ENCODE measurements around the gene CCDC27.

CCDC27 gene

DNA sequence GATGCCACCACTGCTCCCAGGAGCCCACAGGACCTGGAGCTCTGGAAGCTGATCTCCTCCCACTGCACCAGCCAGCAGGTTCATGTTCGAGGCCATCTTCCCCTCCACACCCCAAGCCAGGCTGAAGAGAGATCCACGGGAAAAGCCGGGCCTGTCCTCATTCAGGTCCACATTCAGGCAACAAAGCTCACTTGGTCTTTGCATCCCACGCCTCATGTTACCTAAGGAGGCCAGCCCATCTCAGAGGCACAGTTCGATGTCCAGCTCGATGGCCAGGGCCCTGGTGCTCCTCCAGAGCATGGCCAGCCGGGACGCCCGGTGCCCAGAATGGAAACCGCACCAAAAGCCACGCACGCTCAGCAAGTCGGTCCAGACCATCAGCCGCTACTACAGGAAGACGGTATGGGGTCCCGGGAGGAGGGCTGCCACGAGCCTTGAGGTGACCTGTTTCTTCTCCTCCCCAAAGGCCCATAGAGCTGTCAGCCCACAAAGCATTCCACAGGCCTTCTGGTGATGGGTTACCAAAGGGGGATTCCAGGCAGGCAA, at the start of gene CCDC27:
TSS of gene CCDC27 (plus strand) at position 51 of the 546 bp plus-strand sequence. CDS start at position 83, 32 bp downstream.
- no peak for DNase-seq

GRCh38 chr1:3702528-3702927, 49.7 kb upstream of the CCDC27 start:
- no peak for DNase-seq

DNA sequence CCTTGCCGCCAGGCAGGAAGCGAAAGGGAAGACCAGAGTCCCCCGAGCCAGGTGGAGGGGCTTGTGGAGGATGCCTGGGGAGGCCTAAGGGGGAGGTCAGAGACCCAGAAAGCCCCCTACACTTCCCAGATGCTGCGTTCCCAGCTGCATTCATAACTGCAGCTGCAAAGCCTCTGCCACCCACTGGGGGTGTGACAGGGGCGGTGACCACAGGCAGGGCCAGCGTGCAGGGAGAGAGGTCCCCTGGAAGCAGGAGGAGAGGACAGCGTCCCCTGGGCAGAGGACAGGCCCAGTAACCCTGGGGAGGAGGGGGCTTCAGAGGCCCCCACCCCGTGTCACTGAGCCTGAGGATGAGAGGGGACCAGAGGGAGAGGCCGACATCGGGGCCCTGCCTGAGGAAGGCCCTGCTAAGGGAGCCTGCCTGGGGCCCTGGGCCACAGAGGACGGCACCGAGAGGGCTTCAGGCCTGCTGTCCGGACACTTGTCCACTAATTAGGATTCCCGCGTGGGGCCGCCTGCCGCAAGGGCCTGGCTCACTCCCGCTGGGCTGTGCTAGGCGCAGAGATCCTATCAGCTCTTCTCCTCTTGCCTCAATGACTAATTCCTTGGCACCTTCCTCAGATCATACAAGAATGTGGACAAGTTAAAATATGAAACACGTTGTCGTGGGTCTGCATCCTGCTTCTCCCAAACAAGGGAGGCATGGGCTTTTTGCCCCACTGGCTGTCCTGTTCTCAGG, 49.1 kb upstream of the CCDC27 start:
- no peak for DNase-seq

GRCh38 chr1:3703786-3704371, 48.4 kb upstream of the CCDC27 start:
- no peak for DNase-seq

DNA sequence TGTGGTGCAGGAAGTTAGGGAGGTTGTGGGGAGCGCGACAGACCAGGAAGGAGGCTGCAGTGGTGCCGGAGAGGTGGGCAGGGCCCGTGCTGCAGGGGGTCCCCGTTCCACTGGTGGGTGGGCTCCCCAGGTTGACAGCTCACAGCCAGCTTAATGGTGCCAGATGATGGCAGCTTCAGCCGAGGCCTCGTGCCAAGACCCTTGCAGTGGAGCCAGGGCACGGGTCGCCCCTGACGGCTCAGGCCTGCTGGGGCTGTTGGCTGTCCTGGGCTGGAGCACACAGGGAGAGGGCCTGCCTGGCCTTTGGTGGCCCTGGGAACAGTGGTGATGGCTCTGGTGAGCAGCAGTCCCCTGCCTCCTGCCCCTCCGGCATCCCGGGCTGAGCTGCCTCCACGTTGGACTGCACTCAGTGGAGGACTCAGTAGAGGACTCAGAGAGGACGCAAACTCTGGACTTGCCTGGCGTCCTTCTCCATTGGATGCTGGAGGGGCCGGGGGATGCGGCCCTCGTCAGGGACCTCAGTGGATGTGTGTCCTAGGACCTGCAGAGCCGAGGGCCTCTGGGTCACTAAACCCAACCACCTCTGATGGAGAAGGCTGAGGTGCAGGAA, 46.8 kb upstream of the CCDC27 start:
- DNase-seq = no peak

DNA sequence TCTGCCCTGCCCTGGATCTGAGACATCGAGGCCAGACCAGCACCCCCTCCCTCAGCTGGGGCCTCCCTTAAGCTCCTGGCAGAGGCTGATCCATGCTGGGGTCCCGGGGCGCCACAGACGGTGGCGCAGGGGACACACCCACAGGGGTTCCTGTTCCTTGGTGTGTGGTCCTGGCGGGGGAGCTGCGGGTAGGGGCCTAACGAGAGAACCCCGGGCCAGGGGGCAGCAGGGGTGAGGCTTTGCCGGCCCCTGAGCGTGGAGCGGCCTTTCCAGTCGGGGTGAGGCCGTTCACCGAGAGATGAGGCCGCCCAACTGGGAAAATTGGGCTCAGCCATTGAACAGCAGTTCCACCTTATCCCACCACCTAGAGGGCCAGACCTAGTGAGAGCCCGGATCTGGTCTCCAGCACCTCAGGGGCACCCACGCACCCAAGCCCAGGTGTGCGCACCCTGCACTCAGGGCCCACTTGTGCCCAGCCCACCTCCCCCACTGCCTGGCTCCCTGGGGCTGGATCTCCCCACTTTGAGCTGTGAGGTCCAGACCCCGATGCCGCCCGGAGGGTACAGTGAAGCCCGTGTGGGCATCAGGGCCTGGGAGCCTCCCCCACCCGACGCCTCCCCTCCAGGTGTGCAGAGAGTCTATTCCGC, 45.5 kb upstream of the CCDC27 start:
- DNase-seq = no peak

- DNase-seq = no peak
Measured at GRCh38 chr1:3707298-3707938, 44.8 kb upstream of the CCDC27 start.

DNA sequence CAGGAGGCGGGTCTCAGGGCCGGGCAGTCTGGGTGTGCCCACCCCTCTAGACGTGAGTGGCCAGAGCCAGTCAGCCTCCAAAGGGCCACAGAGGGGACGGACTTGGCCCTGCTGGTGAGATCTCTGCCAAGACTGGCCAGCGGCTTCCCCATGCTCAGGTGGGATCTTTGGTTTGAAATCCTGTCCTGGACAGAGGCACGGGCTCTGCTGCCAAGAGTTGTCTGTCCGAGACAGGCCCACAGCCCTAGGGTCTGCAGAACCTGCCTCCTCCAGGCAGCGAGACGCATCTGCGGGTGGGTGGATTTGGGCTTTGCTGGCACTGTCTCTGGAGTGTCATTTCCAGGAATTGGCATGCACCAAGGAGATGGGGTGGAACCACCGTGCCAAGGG, 44.3 kb upstream of the CCDC27 start:
- DNase-seq = no peak

DNA sequence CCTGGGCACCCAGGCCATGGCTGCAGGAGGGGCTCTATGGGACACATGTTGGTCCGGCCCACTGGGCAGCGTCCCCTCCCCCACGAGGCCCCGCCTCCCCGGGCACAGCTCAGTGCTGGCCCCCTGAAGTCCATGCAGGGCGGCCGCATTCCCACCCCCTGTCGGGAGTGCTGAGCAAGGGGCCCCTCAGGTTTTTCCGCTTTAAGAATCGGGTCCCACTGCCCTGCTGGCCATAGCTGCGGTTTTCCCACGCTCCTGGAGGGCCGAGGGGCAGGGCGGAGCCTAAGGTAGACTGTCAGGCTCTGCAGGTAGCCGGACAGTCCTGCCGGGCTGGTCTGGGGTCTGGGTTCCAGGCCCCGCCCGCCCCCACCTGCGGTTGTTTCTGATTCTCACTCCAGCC, 43.5 kb upstream of the CCDC27 start:
- DNase-seq = no peak

DNA sequence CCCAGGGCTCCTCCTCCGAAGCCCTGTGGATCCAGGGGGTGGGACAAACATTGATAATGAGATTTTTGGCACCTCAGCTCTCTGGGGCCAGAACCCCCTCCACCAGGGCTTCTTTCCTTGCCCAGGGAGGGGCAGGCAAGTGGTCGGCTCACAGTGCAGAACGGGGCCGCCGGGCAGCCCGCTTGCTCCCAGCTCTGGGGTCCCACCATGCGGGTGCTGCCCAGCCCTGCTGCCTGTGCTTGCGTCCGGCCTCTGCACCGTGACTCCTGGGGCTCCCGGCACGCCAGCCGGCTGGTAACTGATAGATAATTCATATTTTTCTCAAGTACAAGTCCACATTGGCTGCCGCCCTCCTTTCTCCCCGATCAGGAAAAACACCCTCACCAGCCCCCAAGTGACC, 42.0 kb upstream of the CCDC27 start:
- no peak for DNase-seq

- no peak for DNase-seq
Measured at GRCh38 chr1:3711381-3711779, 40.9 kb upstream of the CCDC27 start.

- DNase-seq = no peak
Measured at GRCh38 chr1:3711780-3712451, 40.3 kb upstream of the CCDC27 start.

DNA sequence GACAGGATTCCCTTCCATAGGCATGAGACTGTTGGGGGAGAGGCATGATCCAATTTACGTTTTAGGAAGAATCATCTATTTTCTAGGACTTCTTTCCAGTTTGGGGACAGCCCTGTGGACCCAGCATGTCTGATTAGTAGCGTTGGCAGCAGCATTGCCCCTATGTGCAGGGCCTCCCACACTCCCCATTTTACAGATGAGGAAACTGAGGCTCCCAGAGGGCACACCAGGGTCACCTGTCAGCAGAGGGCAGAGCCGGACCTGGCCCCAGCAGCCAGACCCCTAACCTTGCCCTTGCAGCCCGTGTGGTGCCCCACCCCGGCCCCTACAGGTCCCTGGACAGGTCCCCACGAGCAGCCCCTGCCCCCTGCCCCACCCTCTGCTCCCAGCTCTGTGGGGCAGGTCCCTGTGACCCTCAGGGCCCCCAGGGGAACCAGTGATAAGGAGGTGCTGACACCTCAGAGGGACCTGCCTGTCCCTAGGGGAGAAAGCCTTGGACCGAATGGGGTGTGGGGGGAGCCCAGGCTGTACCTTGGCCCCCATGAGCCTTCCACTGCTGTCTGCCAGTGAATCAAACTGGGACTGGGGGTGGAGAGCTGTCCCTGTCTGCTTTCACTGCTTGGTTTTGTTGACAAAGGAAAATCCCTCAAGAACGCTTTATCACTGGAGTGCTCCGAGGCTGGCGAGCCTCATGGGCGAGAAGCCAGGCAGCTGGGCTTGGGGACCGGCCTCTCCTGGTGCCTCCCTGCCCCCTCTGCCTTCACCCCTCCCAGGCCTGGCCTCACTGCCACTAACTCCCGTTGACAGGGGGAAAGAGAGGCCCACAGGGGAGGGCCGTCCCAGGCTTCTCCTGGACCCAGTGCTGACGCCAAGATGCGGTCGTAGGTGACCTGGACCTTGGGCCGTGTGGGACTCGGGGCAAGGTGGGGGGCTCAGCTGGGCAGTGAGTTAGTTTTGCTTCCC, 39.4 kb upstream of the CCDC27 start:
- DNase-seq = no peak

GRCh38 chr1:3713840-3714239, 38.4 kb upstream of the CCDC27 start:
- no peak for DNase-seq

DNA sequence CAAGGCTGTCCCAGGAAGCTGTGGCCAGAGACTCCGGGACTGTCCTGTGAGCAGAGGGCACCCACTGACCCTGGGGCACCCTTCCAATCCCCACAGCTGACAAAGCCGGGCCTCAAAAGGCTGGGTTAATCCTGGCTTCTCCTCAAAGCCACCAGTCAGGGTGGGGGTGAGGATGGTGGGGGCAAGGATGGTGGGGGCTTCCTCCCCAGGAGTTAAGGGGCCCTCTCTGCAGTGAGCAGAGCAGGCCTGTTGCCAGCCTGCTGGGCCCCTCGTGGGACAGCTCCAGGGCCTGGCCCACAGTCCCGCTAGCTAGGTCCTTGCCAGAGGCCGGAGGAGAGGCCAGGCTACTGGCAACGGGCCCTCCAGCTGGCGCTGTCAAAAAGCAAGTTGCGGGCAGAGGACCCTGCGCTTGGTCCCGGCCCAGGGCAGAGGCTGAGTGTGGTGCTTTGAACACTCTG, 37.9 kb upstream of the CCDC27 start:
- DNase-seq = no peak

- DNase-seq = no peak
Measured at GRCh38 chr1:3714814-3715213, 37.4 kb upstream of the CCDC27 start.

DNA sequence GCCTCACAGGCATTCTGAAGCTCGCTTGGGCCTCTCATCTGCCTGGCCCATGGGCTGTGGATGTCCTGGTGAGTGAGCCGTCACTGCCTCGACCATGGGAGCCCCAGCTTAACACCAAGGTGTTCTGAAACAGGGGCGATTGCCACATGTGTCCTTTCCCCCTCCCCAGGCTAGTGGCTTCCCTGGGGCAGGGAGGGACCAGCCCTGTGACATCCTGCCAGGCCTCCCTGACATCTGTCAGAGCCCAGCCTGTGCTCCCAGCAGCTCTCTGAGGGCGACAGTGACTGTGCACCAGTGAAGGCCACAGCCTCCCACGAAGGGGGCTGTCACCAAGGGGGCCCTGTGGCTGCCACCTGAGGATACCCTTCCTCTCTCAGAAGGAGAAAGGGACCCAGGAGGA, 35.9 kb upstream of the CCDC27 start:
- no peak for DNase-seq

GRCh38 chr1:3717041-3717714, 35.1 kb upstream of the CCDC27 start:
- DNase-seq = peak; percentile 83 to 85

GRCh38 chr1:3717715-3718601, 34.3 kb upstream of the CCDC27 start:
- no peak for DNase-seq

Measured in NCI-H526 (cell line).